ENCODE data around the gene CTRB1.

- TF ChIP-seq CTCF (IDR thresholded peaks at IDR 0.05) (no peak), POLR2A (IDR thresholded peaks at IDR 0.05) (no peak)
Measured at GRCh38 chr16:75193265-75193650, 25.5 kb upstream of the CTRB1 start.

All from gastroesophageal sphincter (tissue), 3 donors.